HCT116 (cell line): ENCODE data around the gene HYOU1. TPM values are rescaled to one million over a fixed set of nuclear protein-coding genes. Genes with fewer than 3 reads are reported as not detected.

Experiments used
- ATAC-seq: fragments of 200-7000 bp; cut with Tn5 transposase; 2 replicates; pipeline ENCODE4 v1.9.1; 2020; ENCODE audit warnings: mild to moderate bottlenecking, moderate library complexity
- BruUV-seq: library from RNA; stranded (reverse); fragments of 400-500 nt; replicated peaks from 2 replicates; lab custom pipeline; 2021; lab: Mats Ljungman, UMichigan
- CTCF ChIA-PET: fragments of 300-600 bp; sonication (Branson Sonifier 250); formaldehyde crosslinking; loops from one replicate; lab custom pipeline; 2021; ENCODE audit warnings: antibody characterized with exemption; lab: Charles Lee
- POLR2A ChIA-PET: fragments of 300-600, 350-600 bp; sonication (Branson Sonifier 250); formaldehyde crosslinking; loops from one replicate; lab custom pipeline; 2021; ENCODE audit warnings: antibody characterized with exemption; lab: Charles Lee
- RAD21 ChIA-PET, 2 experiments: fragments of 300-600 bp; sonication (Branson Sonifier 250); formaldehyde crosslinking; loops; one replicate each; lab custom pipeline; 2023; ENCODE audit warnings: low total read pairs in 2 of 2; ENCODE audit not compliant: uncharacterized antibody in 2 of 2, unreplicated experiment in 2 of 2, low non-redundant PET in 1 of 2; lab: Charles Lee
- DNase-seq: peaks from one replicate; pipeline ENCODE4 v3.0.0-alpha.2; 2010; ENCODE audit warnings: low read depth, low spot score
- H2AFZ ChIP-seq: fragments of 200-600 bp; shearing (Covaris generic), sonication (generic); 2 replicates; pipeline ENCODE4 v1.6.1; 2017; ENCODE audit warnings: low read depth, mixed run types, mixed read lengths, antibody characterized with exemption, low read length; ENCODE audit not compliant: poor library complexity, severe bottlenecking
- H3K27ac ChIP-seq: 2 replicates; pipeline ENCODE4 v1.5.1; 2012; ENCODE audit warnings: low read depth, low read length
- H3K27me3 ChIP-seq: fragments of 200-600 bp; sonication (generic); 2 replicates; pipeline ENCODE4 v1.6.1; 2016; ENCODE audit warnings: mixed run types, low read length, mixed read lengths; ENCODE audit not compliant: insufficient read depth
- H3K36me3 ChIP-seq, 2 experiments: fragments of 200-500 bp in 1 of 2; fragments of 200-600 bp in 1 of 2; sonication (Bioruptor generic) in 1 of 2; sonication (generic) in 1 of 2; 2 replicates each; pipeline versions ENCODE4 v1.5.1 to v1.6.1; 2014 to 2016; ENCODE audit warnings: low read length in 2 of 2, inconsistent platforms in 1 of 2, mixed read lengths in 1 of 2, mixed run types in 1 of 2; ENCODE audit not compliant: insufficient read depth in 2 of 2, control insufficient read depth in 1 of 2
- H3K4me1 ChIP-seq, 2 experiments: fragments of 200-600 bp in 1 of 2; sonication (generic) in 1 of 2; 2 replicates each; pipeline versions ENCODE4 v1.5.1 to v1.6.1; 2012 to 2017; ENCODE audit warnings: low read length in 2 of 2, inconsistent platforms in 1 of 2, mild to moderate bottlenecking in 1 of 2, mixed read lengths in 1 of 2, mixed run types in 1 of 2, moderate library complexity in 1 of 2; ENCODE audit not compliant: insufficient read depth in 2 of 2, control insufficient read depth in 1 of 2
- H3K4me2 ChIP-seq: fragments of 200-600 bp; sonication (generic); 2 replicates; pipeline ENCODE4 v1.6.1; 2017; ENCODE audit warnings: mixed run types, low read length, mixed read lengths
- H3K4me3 ChIP-seq, 2 experiments: fragments of 200-600 bp in 1 of 2; sonication (generic) in 1 of 2; replicated peaks in 1 of 2; 2 replicates each; pipeline ENCODE4 v1.5.1; 2011 to 2016; ENCODE audit warnings: low read length in 2 of 2, control low read depth in 1 of 2, low read depth in 1 of 2, mild to moderate bottlenecking in 1 of 2, mixed read lengths in 1 of 2, mixed run types in 1 of 2
- H3K79me2 ChIP-seq: fragments of 200-600 bp; sonication (generic); 2 replicates; pipeline ENCODE4 v1.6.1; 2017; ENCODE audit warnings: mild to moderate bottlenecking, mixed run types, low read length, moderate library complexity, mixed read lengths; ENCODE audit not compliant: insufficient read depth
- H3K9ac ChIP-seq: fragments of 200-600 bp; sonication (generic); 2 replicates; pipeline ENCODE4 v1.6.1; 2016; ENCODE audit warnings: low read length, mixed read lengths
- H3K9me2 ChIP-seq: fragments of 200-600 bp; sonication (generic), shearing (Covaris generic); 2 replicates; pipeline ENCODE4 v1.6.1; 2017; ENCODE audit warnings: mixed run types, mild to moderate bottlenecking, moderate library complexity; ENCODE audit not compliant: insufficient read depth
- H3K9me3 ChIP-seq, 2 experiments: fragments of 200-500 bp in 1 of 2; fragments of 200-600 bp in 1 of 2; sonication (Bioruptor generic) in 1 of 2; sonication (generic) in 1 of 2; 2 replicates each; pipeline ENCODE4 v1.6.1; 2014 to 2017; ENCODE audit warnings: low read length in 2 of 2, mixed read lengths in 2 of 2, inconsistent platforms in 1 of 2, low read depth in 1 of 2, mild to moderate bottlenecking in 1 of 2, mixed run types in 1 of 2, moderate library complexity in 1 of 2; ENCODE audit not compliant: control insufficient read depth in 1 of 2, insufficient read depth in 1 of 2
- H4K20me1 ChIP-seq: fragments of 200-600 bp; sonication (generic), shearing (Covaris generic); 2 replicates; pipeline ENCODE4 v1.6.1; 2017; ENCODE audit warnings: mixed run types, mild to moderate bottlenecking, moderate library complexity; ENCODE audit not compliant: insufficient read depth
- CBX3 ChIP-seq: IDR thresholded peaks from 2 replicates; pipeline ENCODE4 v1.6.1; 2012; ENCODE audit warnings: low read depth
- CEBPB ChIP-seq: IDR thresholded peaks from 2 replicates; pipeline ENCODE4 v1.6.1; 2012; ENCODE audit warnings: low read depth
- EZH2phosphoT487 ChIP-seq: fragments of 200-600 bp; IDR thresholded peaks from 2 replicates; pipeline ENCODE4 v1.6.1; 2018; ENCODE audit warnings: antibody characterized with exemption, borderline replicate concordance
- FOSL1 ChIP-seq: IDR thresholded peaks from 2 replicates; pipeline ENCODE4 v1.6.1; 2012; ENCODE audit warnings: low read depth
- JUND ChIP-seq: IDR thresholded peaks from 2 replicates; pipeline ENCODE4 v1.6.1; 2012
- POLR2A ChIP-seq: IDR thresholded peaks from 2 replicates; pipeline ENCODE4 v1.7.0; 2011; ENCODE audit warnings: borderline replicate concordance; ENCODE audit not compliant: insufficient read depth, insufficient read length; ENCODE audit errors: extremely low read depth
- POLR2AphosphoS5 ChIP-seq: IDR thresholded peaks from 2 replicates; pipeline ENCODE4 v1.6.1; 2011; ENCODE audit warnings: mild to moderate bottlenecking, low read depth, low read length, moderate library complexity
- YY1 ChIP-seq: IDR thresholded peaks from 2 replicates; pipeline ENCODE4 v1.6.1; 2011; ENCODE audit warnings: low read length, low read depth, moderate library complexity, mild to moderate bottlenecking; ENCODE audit not compliant: insufficient replicate concordance; ENCODE audit errors: extremely low read depth
- intact Hi-C: fragments of 100-400 bp; cut with micrococcal nuclease; formaldehyde crosslinking; loops from 2 replicates; pipeline ENCODE4 v1.10.0; 2022
- total RNA-seq: library from RNA; stranded (reverse); gene quantifications from one replicate; pipeline ENCODE4 v1.2.1, GENCODE V29; 2021; ENCODE audit not compliant: unreplicated experiment

HYOU1 gene
- total RNA-seq, 1 experiment from 2014 or later, result 181 TPM

- intact Hi-C loops, result loop anchor here (5.0 kb wide), 1 partner anchor 104 kb away; no protein-coding TSS in a partner anchor
- Histone ChIP-seq H4K20me1 (no peaks in the 10 kb centered on the region), H3K36me3 (peaks cover 33 to 63% of the 10 kb centered on the region in 2 experiments), H3K4me3 (peak overlapping the region; percentile 72 to 91), H3K9ac (peak overlapping the region; percentile 99), H3K9me2 (no peaks in the 10 kb centered on the region), H3K79me2 (peaks cover 62% of the 10 kb centered on the region), H3K4me2 (peak overlapping the region; percentile 70), H2AFZ (no peak overlapping the region), H3K9me3 (no peaks in the 10 kb centered on the region), H3K27ac (peak overlapping the region; percentile 96), H3K4me1 (peaks cover 18 to 29% of the 10 kb centered on the region in 2 experiments), H3K27me3 (no peaks in the 10 kb centered on the region)
- DNase-seq, result no peak
- CTCF ChIA-PET, result interaction anchor here (1.6 kb wide), 1 partner anchor 327 kb away, joined by 5 read pairs; no protein-coding TSS in a partner anchor
- RAD21 ChIA-PET, result interaction anchor here in 1 of 2 experiments (0.7 kb wide), 1 partner anchor 306 kb away, joined by 6 read pairs; no protein-coding TSS in a partner anchor
- BruUV-seq, result no TSS peak
- POLR2A ChIA-PET, result interaction anchor here (1.5 kb wide), 1 partner anchor 105 kb away, joined by 3 read pairs; the partner anchor contains the start of gene HINFP
- no peak for ATAC-seq
- TF ChIP-seq FOSL1 (no peak), EZH2phosphoT487 (no peak), POLR2AphosphoS5 (peak; percentile 14; the same call in 1 of the 2 replicates), JUND (no peak), YY1 (no peak), CEBPB (no peak), CBX3 (no peak), POLR2A (no peak)
Observed at GRCh38 chr11:119016216-119017009, 40.6 kb downstream of the HYOU1 start.
